SK-N-SH (cell line): Measurements from ENCODE around the gene UBALD1. TPM values are rescaled to one million over a fixed set of nuclear protein-coding genes. Genes with fewer than 3 reads are reported as not detected.

ENCODE experiments used
- CTCF ChIA-PET: fragments of 300-600, 350-600 bp; formaldehyde crosslinking; extraction: SDS; loops from one replicate; lab custom pipeline; 2021; lab: Yijun Ruan, JAX
- POLR2A ChIA-PET: fragments of 350-600 bp; sonication (Branson Sonifier 250); formaldehyde crosslinking; extraction: SDS; loops from one replicate; lab custom pipeline; 2020; ENCODE audit warnings: antibody characterized with exemption, inconsistent platforms; lab: Yijun Ruan, JAX
- DNase-seq: peaks from one replicate; pipeline ENCODE4 v3.0.0; 2012
- H2AFZ ChIP-seq: fragments of 200-600 bp; sonication (generic); 2 replicates; pipeline ENCODE4 v1.8.1; 2016; ENCODE audit warnings: antibody characterized with exemption, mild to moderate bottlenecking, low read depth
- H3F3A ChIP-seq: fragments of 200-600 bp; sonication (generic); replicated peaks from 2 replicates; pipeline ENCODE3; 2016; ENCODE audit warnings: antibody characterized with exemption, mild to moderate bottlenecking; ENCODE audit not compliant: insufficient read depth
- H3K27ac ChIP-seq, 2 experiments: fragments of 200-500 bp in 1 of 2; fragments of 200-600 bp in 1 of 2; sonication (Bioruptor generic) in 1 of 2; sonication (generic), shearing (Covaris generic) in 1 of 2; 2 replicates each; pipeline versions ENCODE4 v1.5.1 to v1.6.1; 2014 to 2016; ENCODE audit warnings: low read depth in 2 of 2, inconsistent platforms in 1 of 2, low read length in 1 of 2, mild to moderate bottlenecking in 1 of 2, mixed read lengths in 1 of 2
- H3K27me3 ChIP-seq: fragments of 200-600 bp; sonication (generic), shearing (Covaris generic); 2 replicates; pipeline ENCODE4 v1.6.1; 2016; ENCODE audit warnings: mixed run types; ENCODE audit not compliant: insufficient read depth
- H3K36me3 ChIP-seq, 2 experiments: fragments of 200-500 bp in 1 of 2; fragments of 200-600 bp in 1 of 2; sonication (Bioruptor generic) in 1 of 2; sonication (generic) in 1 of 2; replicated peaks in 1 of 2; 2 replicates each; pipeline versions ENCODE3 to v1.5.1; 2014 to 2016; ENCODE audit warnings: low read length in 1 of 2, mild to moderate bottlenecking in 1 of 2; ENCODE audit not compliant: insufficient read depth in 2 of 2, control insufficient read depth in 1 of 2
- H3K4me1 ChIP-seq, 2 experiments: fragments of 200-500 bp in 1 of 2; fragments of 200-600 bp in 1 of 2; sonication (Bioruptor generic) in 1 of 2; sonication (generic), shearing (Covaris generic) in 1 of 2; 2 replicates each; pipeline versions ENCODE4 v1.5.1 to v1.6.1; 2014 to 2016; ENCODE audit warnings: low read depth in 1 of 2, low read length in 1 of 2, mixed run types in 1 of 2; ENCODE audit not compliant: insufficient read depth in 2 of 2, control insufficient read depth in 1 of 2
- H3K4me2 ChIP-seq: fragments of 200-600 bp; sonication (generic), shearing (Covaris generic); 2 replicates; pipeline ENCODE4 v1.6.1; 2017; ENCODE audit warnings: mixed run types
- H3K4me3 ChIP-seq, 2 experiments: fragments of 200-500 bp in 1 of 2; fragments of 200-600 bp in 1 of 2; sonication (Bioruptor generic) in 1 of 2; sonication (generic), shearing (Covaris generic) in 1 of 2; 2 replicates each; pipeline versions ENCODE4 v1.5.1 to v1.8.1; 2014 to 2016; ENCODE audit warnings: low read depth in 2 of 2, inconsistent platforms in 1 of 2, low read length in 1 of 2, mild to moderate bottlenecking in 1 of 2, mixed read lengths in 1 of 2, moderate library complexity in 1 of 2
- H3K79me2 ChIP-seq: fragments of 200-600 bp; sonication (generic); 2 replicates; pipeline ENCODE4 v1.8.1; 2017; ENCODE audit warnings: mild to moderate bottlenecking; ENCODE audit not compliant: insufficient read depth
- H3K9ac ChIP-seq: fragments of 200-600 bp; sonication (generic); 2 replicates; pipeline ENCODE4 v1.6.1; 2017; ENCODE audit warnings: mixed run types
- H3K9me2 ChIP-seq: fragments of 200-600 bp; sonication (generic); 2 replicates; pipeline ENCODE4 v1.6.1; 2017; ENCODE audit warnings: mixed run types
- H3K9me3 ChIP-seq: fragments of 200-600 bp; sonication (generic); 2 replicates; pipeline ENCODE4 v1.6.1; 2017; ENCODE audit warnings: mixed run types, mild to moderate bottlenecking, moderate library complexity
- H4K20me1 ChIP-seq: fragments of 200-600 bp; sonication (generic); 2 replicates; pipeline ENCODE4 v1.6.1; 2017; ENCODE audit warnings: mild to moderate bottlenecking, mixed run types; ENCODE audit not compliant: insufficient read depth
- CHD2 ChIP-seq: fragments of 150-350 bp; IDR thresholded peaks from 2 replicates; pipeline ENCODE4 v1.6.1; 2018; ENCODE audit warnings: low read length; ENCODE audit not compliant: partially characterized antibody
- ELF1 ChIP-seq: IDR thresholded peaks from 2 replicates; pipeline ENCODE4 v1.4.0; 2012
- EP300 ChIP-seq, 2 experiments: IDR thresholded peaks; 2 replicates each; pipeline versions ENCODE4 v1.4.0 to v1.6.1; 2012; ENCODE audit warnings: borderline replicate concordance in 1 of 2, low read depth in 1 of 2, low read length in 1 of 2
- FOSL2 ChIP-seq: IDR thresholded peaks from 2 replicates; pipeline ENCODE4 v1.4.0; 2012; ENCODE audit warnings: low read depth, mild to moderate bottlenecking, moderate library complexity, borderline replicate concordance
- GABPA ChIP-seq: IDR thresholded peaks from 2 replicates; pipeline ENCODE4 v1.4.0; 2012; ENCODE audit warnings: low read depth, mild to moderate bottlenecking
- GATA2 ChIP-seq: sonication (generic); formaldehyde crosslinking; IDR thresholded peaks from 2 replicates; pipeline ENCODE4 v1.5.0; 2020; ENCODE audit warnings: mild to moderate bottlenecking, missing genetic modification reagents
- JUND ChIP-seq: IDR thresholded peaks from 2 replicates; pipeline ENCODE4 v1.4.0; 2012
- MEF2A ChIP-seq: IDR thresholded peaks from 2 replicates; pipeline ENCODE4 v1.4.0; 2012; ENCODE audit warnings: low read depth, borderline replicate concordance
- NFIC ChIP-seq: IDR thresholded peaks from 2 replicates; pipeline ENCODE4 v1.4.0; 2012; ENCODE audit warnings: borderline replicate concordance
- NRF1 ChIP-seq: IDR thresholded peaks from 2 replicates; pipeline ENCODE4 v1.6.1; 2012; ENCODE audit warnings: low read depth, mild to moderate bottlenecking, low read length
- RCOR1 ChIP-seq: fragments of 150-350 bp; IDR thresholded peaks from 2 replicates; pipeline ENCODE4 v1.6.1; 2017; ENCODE audit warnings: antibody characterized with exemption, low read length
- RFX5 ChIP-seq: IDR thresholded peaks from 2 replicates; pipeline ENCODE4 v1.6.1; 2012; ENCODE audit warnings: mild to moderate bottlenecking, improper control_type of control experiment, low read length
- RXRA ChIP-seq: IDR thresholded peaks from 2 replicates; pipeline ENCODE4 v1.4.0; 2012; ENCODE audit warnings: low read depth, mild to moderate bottlenecking, borderline replicate concordance
- SIN3A ChIP-seq: IDR thresholded peaks from 2 replicates; pipeline ENCODE4 v1.6.1; 2012; ENCODE audit warnings: low read depth, mild to moderate bottlenecking, low read length, moderate library complexity, borderline replicate concordance
- TAF1 ChIP-seq: IDR thresholded peaks from 2 replicates; pipeline ENCODE4 v1.6.1; 2012; ENCODE audit warnings: low read depth, mild to moderate bottlenecking, low read length, moderate library complexity, borderline replicate concordance
- TEAD4 ChIP-seq: IDR thresholded peaks from 2 replicates; pipeline ENCODE4 v1.4.0; 2012; ENCODE audit warnings: mild to moderate bottlenecking, borderline replicate concordance; ENCODE audit not compliant: insufficient read depth
- YY1 ChIP-seq: IDR thresholded peaks from 2 replicates; pipeline ENCODE4 v1.4.0; 2012; ENCODE audit warnings: low read depth, mild to moderate bottlenecking
- WGBS: methylation state at CpG from one replicate; pipeline ENCODE4 v1.1.6; 2017; ENCODE audit warnings: low lambda C conversion rate; 5-methylcytosine and 5-hydroxymethylcytosine counted together
- polyA plus RNA-seq, 3 experiments: library from polyadenylated mRNA; depleted of rRNA; stranded (reverse); fragments of >200 nt; gene quantifications; 2 replicates each; pipeline ENCODE4 v1.2.3, GENCODE V29; 2012
- TF ChIP-seq, protein P1 (sequence below): IDR thresholded peaks from 2 replicates; pipeline ENCODE4 v1.4.0; 2012; ENCODE audit warnings: low read depth, borderline replicate concordance
- TF ChIP-seq, protein P2 (sequence below): IDR thresholded peaks from 2 replicates; pipeline ENCODE4; 2012
- TF ChIP-seq, protein P3 (sequence below): IDR thresholded peaks from 2 replicates; pipeline ENCODE4 v1.4.0; 2012; ENCODE audit warnings: low read depth, borderline replicate concordance
- TF ChIP-seq, protein P4 (sequence below): fragments of 150-350 bp; IDR thresholded peaks from 2 replicates; pipeline ENCODE4 v1.6.1; 2016; ENCODE audit warnings: mild to moderate bottlenecking, low read depth, low read length
- TF ChIP-seq, protein P5 (sequence below): fragments of 200-600 bp; sonication (generic); IDR thresholded peaks from 2 replicates; pipeline ENCODE4 v1.6.1; 2017; ENCODE audit warnings: antibody characterized with exemption, mild to moderate bottlenecking, moderate library complexity

The UBALD1 gene
- polyA plus RNA-seq, 1 of the 3 experiments (the other 2 are of a cell fraction) = 16.7 TPM

DNA sequence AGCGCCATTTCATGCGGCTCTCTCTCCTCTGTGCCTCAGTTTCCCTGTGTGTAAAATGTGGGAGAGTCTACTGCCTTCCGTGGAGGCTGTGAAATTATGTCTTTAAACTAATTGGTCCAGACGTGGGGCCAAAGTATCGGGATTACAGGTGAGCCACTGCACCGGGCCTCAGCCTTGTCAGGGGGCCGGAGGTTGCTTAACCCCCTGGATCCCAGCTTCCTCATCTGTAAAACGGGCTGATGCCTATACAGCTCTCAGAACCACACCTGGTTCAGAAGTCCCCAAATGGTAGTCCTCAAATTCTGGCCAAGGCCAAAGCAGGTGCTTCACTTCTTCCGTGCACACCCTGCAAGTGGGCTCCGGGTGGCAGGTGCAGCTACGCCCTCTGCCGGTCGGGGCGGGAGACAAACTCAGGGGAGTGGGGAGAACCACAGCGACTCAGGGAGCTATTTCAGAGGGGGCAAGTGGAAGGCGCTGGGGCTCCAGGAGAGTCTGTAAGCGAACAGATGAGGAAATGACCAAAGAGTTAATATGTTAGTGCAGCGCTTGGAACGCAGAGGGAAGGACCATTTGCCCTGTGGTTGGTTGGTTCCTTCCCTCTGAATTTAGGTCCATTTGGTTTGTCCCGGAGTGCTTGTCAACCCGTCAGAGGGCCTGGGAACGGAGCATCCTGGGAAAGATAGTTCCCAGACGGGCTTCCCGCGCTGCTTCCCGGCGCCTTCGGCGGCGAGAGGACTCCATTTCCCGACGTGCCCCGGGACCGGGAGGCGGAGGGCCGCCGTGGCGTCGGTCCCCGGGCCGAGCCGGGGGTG is 9.5 kb upstream of the UBALD1 start, which contains the start of gene MGRN1 (continued):
- TF ChIP-seq, protein P1, sequence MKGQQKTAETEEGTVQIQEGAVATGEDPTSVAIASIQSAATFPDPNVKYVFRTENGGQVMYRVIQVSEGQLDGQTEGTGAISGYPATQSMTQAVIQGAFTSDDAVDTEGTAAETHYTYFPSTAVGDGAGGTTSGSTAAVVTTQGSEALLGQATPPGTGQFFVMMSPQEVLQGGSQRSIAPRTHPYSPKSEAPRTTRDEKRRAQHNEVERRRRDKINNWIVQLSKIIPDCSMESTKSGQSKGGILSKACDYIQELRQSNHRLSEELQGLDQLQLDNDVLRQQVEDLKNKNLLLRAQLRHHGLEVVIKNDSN = no peak
- no peak for TF ChIP-seq ELF1
- TF ChIP-seq, protein P2, sequence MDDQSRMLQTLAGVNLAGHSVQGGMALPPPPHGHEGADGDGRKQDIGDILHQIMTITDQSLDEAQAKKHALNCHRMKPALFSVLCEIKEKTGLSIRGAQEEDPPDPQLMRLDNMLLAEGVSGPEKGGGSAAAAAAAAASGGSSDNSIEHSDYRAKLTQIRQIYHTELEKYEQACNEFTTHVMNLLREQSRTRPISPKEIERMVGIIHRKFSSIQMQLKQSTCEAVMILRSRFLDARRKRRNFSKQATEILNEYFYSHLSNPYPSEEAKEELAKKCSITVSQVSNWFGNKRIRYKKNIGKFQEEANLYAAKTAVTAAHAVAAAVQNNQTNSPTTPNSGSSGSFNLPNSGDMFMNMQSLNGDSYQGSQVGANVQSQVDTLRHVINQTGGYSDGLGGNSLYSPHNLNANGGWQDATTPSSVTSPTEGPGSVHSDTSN = peak; percentile 71
- no peak for TF ChIP-seq SIN3A
- no peak for TF ChIP-seq NRF1
- TF ChIP-seq YY1 = 0 out of 2 replicates have a peak, but pooled peaks have one; percentile 11
- TF ChIP-seq EP300 (IDR thresholded peaks at IDR 0.05; ENCODE audit: borderline replicate concordance in 1 of 2, low read depth in 1 of 2, low read length in 1 of 2) = no peak
- TF ChIP-seq, protein P3, sequence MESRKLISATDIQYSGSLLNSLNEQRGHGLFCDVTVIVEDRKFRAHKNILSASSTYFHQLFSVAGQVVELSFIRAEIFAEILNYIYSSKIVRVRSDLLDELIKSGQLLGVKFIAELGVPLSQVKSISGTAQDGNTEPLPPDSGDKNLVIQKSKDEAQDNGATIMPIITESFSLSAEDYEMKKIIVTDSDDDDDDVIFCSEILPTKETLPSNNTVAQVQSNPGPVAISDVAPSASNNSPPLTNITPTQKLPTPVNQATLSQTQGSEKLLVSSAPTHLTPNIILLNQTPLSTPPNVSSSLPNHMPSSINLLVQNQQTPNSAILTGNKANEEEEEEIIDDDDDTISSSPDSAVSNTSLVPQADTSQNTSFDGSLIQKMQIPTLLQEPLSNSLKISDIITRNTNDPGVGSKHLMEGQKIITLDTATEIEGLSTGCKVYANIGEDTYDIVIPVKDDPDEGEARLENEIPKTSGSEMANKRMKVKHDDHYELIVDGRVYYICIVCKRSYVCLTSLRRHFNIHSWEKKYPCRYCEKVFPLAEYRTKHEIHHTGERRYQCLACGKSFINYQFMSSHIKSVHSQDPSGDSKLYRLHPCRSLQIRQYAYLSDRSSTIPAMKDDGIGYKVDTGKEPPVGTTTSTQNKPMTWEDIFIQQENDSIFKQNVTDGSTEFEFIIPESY = no peak
- no peak for TF ChIP-seq RXRA
- TF ChIP-seq CHD2 = peak; percentile 65
- TF ChIP-seq FOSL2 = no peak; the same call in 1 of the 2 replicates
- no peak for TF ChIP-seq NFIC
- TF ChIP-seq, all 33 proteins: peak for 8

DNA sequence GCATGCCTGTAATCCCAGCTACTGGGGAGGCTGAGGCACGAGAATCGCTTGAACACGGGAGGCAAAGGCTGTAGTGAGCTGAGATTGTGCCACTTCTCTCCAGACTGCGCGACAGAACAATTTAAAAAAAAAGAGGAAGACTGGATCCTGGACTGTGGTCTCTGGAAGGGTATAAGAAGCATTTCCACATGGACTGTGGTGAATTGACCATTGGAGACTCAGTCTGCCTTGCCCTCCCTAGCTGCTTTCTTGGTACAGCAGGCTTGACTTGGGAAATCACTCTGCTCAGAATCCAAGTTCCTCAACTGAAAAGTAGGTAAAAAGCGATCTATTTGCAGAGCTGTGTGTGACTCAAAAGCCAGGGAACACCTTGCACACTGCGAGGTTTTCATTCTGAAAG is 8.9 kb upstream of the UBALD1 start:
- Histone ChIP-seq H4K20me1 (peaks cover 16% of the 10 kb centered on the region), H3K9me3 (no peaks in the 10 kb centered on the region), H3K4me3 (no peak overlapping the region), H3K4me1 (peaks cover 0 to 17% of the 10 kb centered on the region in 2 experiments; a peak in 1 of 4 replicates), H3K4me2 (no peak overlapping the region), H3K27ac (no peak overlapping the region), H3K36me3 (no peaks in the 10 kb centered on the region), H3K9me2 (no peaks in the 10 kb centered on the region), H3F3A (no peaks in the 10 kb centered on the region), H3K79me2 (peaks cover 39% of the 10 kb centered on the region), H3K9ac (no peak overlapping the region), H2AFZ (no peak overlapping the region), H3K27me3 (no peaks in the 10 kb centered on the region)
- no peak for DNase-seq
- ChIA-PET POLR2A (no interaction called here), CTCF (interaction anchor here (0.6 to 3.7 kb wide), 18 partner anchors 8 to 330 kb away, joined by 3 to 16 read pairs (median 4); partner anchors contain the start of gene UBALD1)
- 63% methylated on average over 7 of the region's 7 CpGs for WGBS
- TF ChIP-seq, protein P3 = no peak
- no peak for TF ChIP-seq TEAD4
- TF ChIP-seq FOSL2 = no peak
- no peak for TF ChIP-seq GABPA
- TF ChIP-seq TAF1 = no peak
- no peak for TF ChIP-seq CHD2
- TF ChIP-seq JUND = no peak
- TF ChIP-seq YY1 = no peak
- TF ChIP-seq, protein P4, sequence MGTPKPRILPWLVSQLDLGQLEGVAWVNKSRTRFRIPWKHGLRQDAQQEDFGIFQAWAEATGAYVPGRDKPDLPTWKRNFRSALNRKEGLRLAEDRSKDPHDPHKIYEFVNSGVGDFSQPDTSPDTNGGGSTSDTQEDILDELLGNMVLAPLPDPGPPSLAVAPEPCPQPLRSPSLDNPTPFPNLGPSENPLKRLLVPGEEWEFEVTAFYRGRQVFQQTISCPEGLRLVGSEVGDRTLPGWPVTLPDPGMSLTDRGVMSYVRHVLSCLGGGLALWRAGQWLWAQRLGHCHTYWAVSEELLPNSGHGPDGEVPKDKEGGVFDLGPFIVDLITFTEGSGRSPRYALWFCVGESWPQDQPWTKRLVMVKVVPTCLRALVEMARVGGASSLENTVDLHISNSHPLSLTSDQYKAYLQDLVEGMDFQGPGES = no peak
- TF ChIP-seq, protein P5, sequence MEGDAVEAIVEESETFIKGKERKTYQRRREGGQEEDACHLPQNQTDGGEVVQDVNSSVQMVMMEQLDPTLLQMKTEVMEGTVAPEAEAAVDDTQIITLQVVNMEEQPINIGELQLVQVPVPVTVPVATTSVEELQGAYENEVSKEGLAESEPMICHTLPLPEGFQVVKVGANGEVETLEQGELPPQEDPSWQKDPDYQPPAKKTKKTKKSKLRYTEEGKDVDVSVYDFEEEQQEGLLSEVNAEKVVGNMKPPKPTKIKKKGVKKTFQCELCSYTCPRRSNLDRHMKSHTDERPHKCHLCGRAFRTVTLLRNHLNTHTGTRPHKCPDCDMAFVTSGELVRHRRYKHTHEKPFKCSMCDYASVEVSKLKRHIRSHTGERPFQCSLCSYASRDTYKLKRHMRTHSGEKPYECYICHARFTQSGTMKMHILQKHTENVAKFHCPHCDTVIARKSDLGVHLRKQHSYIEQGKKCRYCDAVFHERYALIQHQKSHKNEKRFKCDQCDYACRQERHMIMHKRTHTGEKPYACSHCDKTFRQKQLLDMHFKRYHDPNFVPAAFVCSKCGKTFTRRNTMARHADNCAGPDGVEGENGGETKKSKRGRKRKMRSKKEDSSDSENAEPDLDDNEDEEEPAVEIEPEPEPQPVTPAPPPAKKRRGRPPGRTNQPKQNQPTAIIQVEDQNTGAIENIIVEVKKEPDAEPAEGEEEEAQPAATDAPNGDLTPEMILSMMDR = no peak
- no peak for TF ChIP-seq MEF2A
- TF ChIP-seq RCOR1 = no peak
- TF ChIP-seq GATA2 = no peak
- no peak for TF ChIP-seq RFX5
